Fibroblast of lung (primary cell): Measurements from ENCODE around the gene STK11. TPM values are rescaled to one million over a fixed set of nuclear protein-coding genes. Genes with fewer than 3 reads are reported as not detected.

Source experiments
- DNase-seq, 2 donors: peaks; one replicate each; pipeline versions ENCODE4 v3.0.0 to v3.0.0-alpha.2; 2010; ENCODE audit warnings: low read depth in 2 of 2
- H2AFZ ChIP-seq: 2 replicates; pipeline ENCODE4 v1.5.1; 2012; ENCODE audit warnings: low read length, control low read depth, inconsistent platforms
- H3K27ac ChIP-seq: 2 replicates; pipeline ENCODE4 v1.5.1; 2011; ENCODE audit warnings: low read length, control low read depth; ENCODE audit not compliant: insufficient read depth
- H3K27me3 ChIP-seq: 2 replicates; pipeline ENCODE4 v1.5.1; 2011; ENCODE audit warnings: mild to moderate bottlenecking, low read length; ENCODE audit not compliant: control insufficient read depth, insufficient read depth
- H3K36me3 ChIP-seq: 2 replicates; pipeline ENCODE4 v1.5.1; 2011; ENCODE audit warnings: low read length; ENCODE audit not compliant: control insufficient read depth, insufficient read depth
- H3K4me1 ChIP-seq: 2 replicates; pipeline ENCODE4 v1.5.1; 2011; ENCODE audit warnings: low read length; ENCODE audit not compliant: control insufficient read depth, insufficient read depth; ENCODE audit errors: extremely low read depth
- H3K4me2 ChIP-seq: 2 replicates; pipeline ENCODE4 v1.5.1; 2011; ENCODE audit warnings: low read length, control low read depth; ENCODE audit not compliant: insufficient read depth; ENCODE audit errors: extremely low read depth
- H3K4me3 ChIP-seq, 4 experiments: fragments of 200-600 bp in 1 of 4; sonication (generic) in 1 of 4; replicated peaks in 1 of 4; 2 replicates each; pipeline ENCODE4 v1.5.1; 2011 to 2016; ENCODE audit warnings: low read length in 4 of 4, low read depth in 3 of 4, mild to moderate bottlenecking in 3 of 4, control low read depth in 2 of 4, inconsistent platforms in 1 of 4, mixed read lengths in 1 of 4; ENCODE audit not compliant: insufficient read depth in 1 of 4; ENCODE audit errors: control extremely low read depth in 1 of 4
- H3K79me2 ChIP-seq: 2 replicates; pipeline ENCODE4 v1.5.1; 2012; ENCODE audit warnings: mild to moderate bottlenecking, low read length, inconsistent platforms; ENCODE audit not compliant: control insufficient read depth, insufficient read depth
- H3K9ac ChIP-seq: 2 replicates; pipeline ENCODE4 v1.5.1; 2011; ENCODE audit warnings: mild to moderate bottlenecking, low read length, control low read depth; ENCODE audit not compliant: insufficient read depth
- H3K9me3 ChIP-seq: 2 replicates; pipeline ENCODE4 v1.5.1; 2012; ENCODE audit warnings: low read depth, low read length; ENCODE audit not compliant: control insufficient read depth, insufficient read depth
- H4K20me1 ChIP-seq: 2 replicates; pipeline ENCODE4 v1.5.1; 2011; ENCODE audit warnings: low read length; ENCODE audit not compliant: control insufficient read depth, insufficient read depth; ENCODE audit errors: extremely low read depth
- CTCF ChIP-seq, 2 donors: IDR thresholded peaks in 1 of 2; conservative IDR thresholded peaks in 1 of 2; 1 replicate in 1 of 2; 2 replicates in 1 of 2; pipeline ENCODE4 v1.5.1; 2011 to 2012; ENCODE audit warnings: low read length in 2 of 2, control low read depth in 1 of 2, inconsistent platforms in 1 of 2, low read depth in 1 of 2, mild to moderate bottlenecking in 1 of 2
- EZH2 ChIP-seq: IDR thresholded peaks from 2 replicates; pipeline ENCODE4 v1.5.1; 2012; ENCODE audit warnings: low read length, control low read depth, mild to moderate bottlenecking; ENCODE audit errors: missing control alignments
- polyA plus RNA-seq, 2 donors: library from polyadenylated mRNA; depleted of rRNA in 1 of 2; stranded (reverse) in 1 of 2; unstranded in 1 of 2; fragments of >200 nt; gene quantifications; 2 replicates each; pipeline ENCODE4 v1.2.1, GENCODE V29; 2011 to 2012; ENCODE audit warnings: missing spikeins in 1 of 2
- total RNA-seq: library from RNA; depleted of rRNA; stranded (reverse); fragments of >200 nt; gene quantifications from 2 replicates; pipeline ENCODE4 v1.2.1, GENCODE V29; 2014

Gene STK11
- total and polyA plus RNA-seq, 2 donors (not counting 1 experiment from before 2014, with no cell fraction given): 23.7 to 96.6 TPM

DNA sequence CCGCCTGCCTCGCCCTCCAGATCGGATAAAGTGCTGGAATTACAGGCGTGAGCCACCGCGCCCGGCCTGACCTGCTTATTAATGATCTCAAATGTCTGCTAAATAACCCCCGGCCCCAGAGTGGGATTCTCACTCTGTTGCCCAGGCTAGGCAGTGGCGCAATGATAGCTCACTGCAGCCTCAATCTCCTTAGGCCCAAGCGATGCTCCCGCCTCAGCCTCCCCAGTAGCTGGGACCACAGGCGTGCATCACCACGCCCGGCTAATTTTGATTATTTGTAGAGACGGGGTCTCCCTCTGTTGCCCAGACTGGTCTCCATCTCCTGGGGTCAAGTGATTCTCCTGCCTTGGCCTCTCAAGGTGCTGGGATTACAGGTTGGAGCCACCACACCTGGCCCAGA lies 35.3 kb downstream of the STK11 start:
- Histone ChIP-seq H3K9ac (no peak overlapping the region), H3K4me3 (peak overlapping the region in 1 of 4 experiments; percentile 75), H3K79me2 (peaks cover 23% of the 10 kb centered on the region), H2AFZ (no peak overlapping the region), H3K9me3 (no peaks in the 10 kb centered on the region), H3K27ac (peak overlapping the region; percentile 7), H3K36me3 (peaks cover 6% of the 10 kb centered on the region), H3K4me1 (peaks cover 23% of the 10 kb centered on the region), H3K27me3 (no peaks in the 10 kb centered on the region), H4K20me1 (no peaks in the 10 kb centered on the region), H3K4me2 (peak overlapping the region; percentile 58)
- DNase-seq: no peak
- TF ChIP-seq CTCF (conservative IDR thresholded peaks at IDR 0.05 in 1 of 2, IDR thresholded peaks at IDR 0.05 in 1 of 2; ENCODE audit: low read depth in 1 of 2, low read length in 2 of 2): no peak

GRCh38 chr19:1241417-1242095 lies 36.0 kb downstream of the STK11 start, which contains the start of gene ATP5F1D:
Gene ATP5F1D (plus strand): TSS chr19:1241751. CDS start chr19:1241851, 100 bp downstream.
- no peak for TF ChIP-seq CTCF (conservative IDR thresholded peaks at IDR 0.05 in 1 of 2, IDR thresholded peaks at IDR 0.05 in 1 of 2; ENCODE audit: low read depth in 1 of 2, low read length in 2 of 2)
- no peak for TF ChIP-seq EZH2
- H4K20me1 ChIP-seq: no peaks in the 10 kb centered on the region

DNA sequence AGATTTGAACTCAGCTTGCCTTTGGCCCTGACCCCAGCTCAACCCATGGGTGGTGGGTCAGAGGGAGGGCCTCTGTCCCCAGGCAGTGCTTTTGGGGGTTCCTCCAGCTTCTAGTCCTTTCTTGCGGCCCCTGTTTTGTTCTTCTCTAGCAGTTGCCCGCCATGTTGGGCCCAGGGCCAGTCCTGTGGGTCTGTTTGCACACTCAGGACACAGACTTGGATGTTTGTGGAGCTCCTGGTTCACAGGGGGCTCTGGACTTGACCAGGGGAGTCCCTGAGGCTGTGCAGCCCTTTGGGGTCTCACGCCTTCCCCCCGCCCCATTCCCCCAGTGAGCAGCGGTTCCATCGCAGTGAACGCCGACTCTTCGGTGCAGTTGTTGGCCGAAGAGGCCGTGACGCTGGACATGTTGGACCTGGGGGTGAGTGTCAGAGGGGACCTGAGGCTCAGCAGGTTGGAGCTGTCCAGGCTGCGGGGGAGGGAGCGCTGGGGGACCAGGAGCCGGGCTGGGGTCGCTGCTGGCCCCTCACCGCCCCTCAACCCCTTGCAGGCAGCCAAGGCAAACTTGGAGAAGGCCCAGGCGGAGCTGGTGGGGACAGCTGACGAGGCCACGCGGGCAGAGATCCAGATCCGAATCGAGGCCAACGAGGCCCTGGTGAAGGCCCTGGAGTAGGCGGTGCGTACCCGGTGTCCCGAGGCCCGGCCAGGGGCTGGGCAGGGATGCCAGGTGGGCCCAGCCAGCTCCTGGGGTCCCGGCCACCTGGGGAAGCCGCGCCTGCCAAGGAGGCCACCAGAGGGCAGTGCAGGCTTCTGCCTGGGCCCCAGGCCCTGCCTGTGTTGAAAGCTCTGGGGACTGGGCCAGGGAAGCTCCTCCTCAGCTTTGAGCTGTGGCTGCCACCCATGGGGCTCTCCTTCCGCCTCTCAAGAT lies 38.5 kb downstream of the STK11 start:
- TF ChIP-seq EZH2: no peak
- TF ChIP-seq CTCF (conservative IDR thresholded peaks at IDR 0.05 in 1 of 2, IDR thresholded peaks at IDR 0.05 in 1 of 2; ENCODE audit: low read depth in 1 of 2, low read length in 2 of 2): peak; percentile 82 to 84
- Histone ChIP-seq H4K20me1 (no peaks in the 10 kb centered on the region), H3K27ac (peak overlapping the region; percentile 67), H3K9me3 (no peaks in the 10 kb centered on the region), H3K36me3 (peaks cover 7% of the 10 kb centered on the region), H3K4me3 (peak overlapping the region in 2 of 4 experiments; percentile 29 to 41), H3K27me3 (no peaks in the 10 kb centered on the region), H3K4me2 (peak overlapping the region; percentile 58), H3K79me2 (peaks cover 26% of the 10 kb centered on the region), H3K4me1 (peaks cover 31% of the 10 kb centered on the region), H3K9ac (peak overlapping the region; percentile 50), H2AFZ (no peak overlapping the region)
- peak; percentile 69 to 85 for DNase-seq

More at GRCh38 chr19:1241417-1242095, 36.0 kb downstream of the STK11 start, which contains the start of gene ATP5F1D:
- Histone ChIP-seq H3K4me2 (peak within 1 kb of the TSS; percentile 83), H3K4me1 (peaks cover 25% of the 10 kb centered on the region), H3K36me3 (peaks cover 7% of the 10 kb centered on the region), H3K27ac (peak within 1 kb of the TSS; percentile 67), H3K79me2 (peaks cover 21% of the 10 kb centered on the region), H3K9me3 (no peaks in the 10 kb centered on the region), H3K9ac (peak within 1 kb of the TSS; percentile 87), H3K27me3 (no peaks in the 10 kb centered on the region), H2AFZ (peak within 1 kb of the TSS; percentile 55), H3K4me3 (peak within 1 kb of the TSS; percentile 64 to 83 (median 74))
- peak; percentile 93 to 95 for DNase-seq
